ENCODE measurements around the gene YIPF2. TPM values are rescaled to one million over a fixed set of nuclear protein-coding genes. Genes with fewer than 3 reads are reported as not detected.

YIPF2 gene
- total RNA-seq, 1 donor from 2014 or later, result 68.4 TPM

- Mint-ChIP-seq H3K4me1 (ENCODE audit: unreplicated experiment) (peaks cover 29% of the 10 kb centered on the region), H3K36me3 (ENCODE audit: unreplicated experiment) (peaks cover 2% of the 10 kb centered on the region), H3K27ac (ENCODE audit: unreplicated experiment) (no peak overlapping the region), H3K9me3 (ENCODE audit: unreplicated experiment) (no peaks in the 10 kb centered on the region), H3K27me3 (ENCODE audit: unreplicated experiment) (no peaks in the 10 kb centered on the region), H3K4me3 (ENCODE audit: unreplicated experiment) (no peak overlapping the region)
- DNase-seq (ENCODE audit: extremely low spot score, unreplicated experiment), result no peak
- TF ChIP-seq CTCF (IDR thresholded peaks at IDR 0.05), result no peak
Measured at GRCh38 chr19:10971107-10971726, 42.8 kb upstream of the YIPF2 start.

GRCh38 chr19:10968527-10969135, 40.2 kb upstream of the YIPF2 start:
- Mint-ChIP-seq H3K4me3 (ENCODE audit: unreplicated experiment) (no peak overlapping the region), H3K36me3 (ENCODE audit: unreplicated experiment) (no peaks in the 10 kb centered on the region), H3K9me3 (ENCODE audit: unreplicated experiment) (no peaks in the 10 kb centered on the region), H3K27ac (ENCODE audit: unreplicated experiment) (peak overlapping the region; percentile 57), H3K4me1 (ENCODE audit: unreplicated experiment) (peaks cover 22% of the 10 kb centered on the region), H3K27me3 (ENCODE audit: unreplicated experiment) (no peaks in the 10 kb centered on the region)
- no peak for DNase-seq (ENCODE audit: extremely low spot score, unreplicated experiment)
- TF ChIP-seq CTCF (IDR thresholded peaks at IDR 0.05), result no peak

- Mint-ChIP-seq H3K36me3 (ENCODE audit: unreplicated experiment) (no peaks in the 10 kb centered on the region), H3K27ac (ENCODE audit: unreplicated experiment) (no peak overlapping the region), H3K9me3 (ENCODE audit: unreplicated experiment) (no peaks in the 10 kb centered on the region), H3K27me3 (ENCODE audit: unreplicated experiment) (no peaks in the 10 kb centered on the region), H3K4me1 (ENCODE audit: unreplicated experiment) (peaks cover 32% of the 10 kb centered on the region), H3K4me3 (ENCODE audit: unreplicated experiment) (no peak overlapping the region)
- DNase-seq (ENCODE audit: extremely low spot score, unreplicated experiment), result no peak
- TF ChIP-seq CTCF (IDR thresholded peaks at IDR 0.05), result no peak
Measured at GRCh38 chr19:10966809-10967208, 38.4 kb upstream of the YIPF2 start.

- no peaks in the 10 kb centered on the region for H3K36me3 Mint-ChIP-seq (ENCODE audit: unreplicated experiment)
- H3K9me3 Mint-ChIP-seq (ENCODE audit: unreplicated experiment), result no peaks in the 10 kb centered on the region
- no peak overlapping the region for H3K27ac Mint-ChIP-seq (ENCODE audit: unreplicated experiment)
- no peak overlapping the region for H3K4me3 Mint-ChIP-seq (ENCODE audit: unreplicated experiment)
- H3K27me3 Mint-ChIP-seq (ENCODE audit: unreplicated experiment), result no peaks in the 10 kb centered on the region
- H3K4me1 Mint-ChIP-seq (ENCODE audit: unreplicated experiment), result peaks cover 32% of the 10 kb centered on the region
- DNase-seq (ENCODE audit: extremely low spot score, unreplicated experiment), result no peak
- no peak for TF ChIP-seq CTCF (IDR thresholded peaks at IDR 0.05)
Measured at GRCh38 chr19:10965398-10965797, 37.0 kb upstream of the YIPF2 start.

- no peak overlapping the region for H3K27ac Mint-ChIP-seq (ENCODE audit: unreplicated experiment)
Measured at GRCh38 chr19:10964903-10965302, 36.5 kb upstream of the YIPF2 start.

More at GRCh38 chr19:10964903-10965302, 36.5 kb upstream of the YIPF2 start:
- TF ChIP-seq CTCF (IDR thresholded peaks at IDR 0.05), result peak; percentile 7
- H3K4me1 Mint-ChIP-seq (ENCODE audit: unreplicated experiment), result peaks cover 33% of the 10 kb centered on the region
- no peaks in the 10 kb centered on the region for H3K9me3 Mint-ChIP-seq (ENCODE audit: unreplicated experiment)
- DNase-seq (ENCODE audit: extremely low spot score, unreplicated experiment), result no peak
- no peaks in the 10 kb centered on the region for H3K27me3 Mint-ChIP-seq (ENCODE audit: unreplicated experiment)
- no peaks in the 10 kb centered on the region for H3K36me3 Mint-ChIP-seq (ENCODE audit: unreplicated experiment)
- peak overlapping the region; percentile 18 for H3K4me3 Mint-ChIP-seq (ENCODE audit: unreplicated experiment)
